ENCODE data around the gene ERN1.

Gene ERN1

GRCh38 chr17:64110379-64111152 lies 19.4 kb downstream of the ERN1 start:
- no peak for DNase-seq (ENCODE audit: low spot score)

GRCh38 chr17:64109400-64109799 lies 20.5 kb downstream of the ERN1 start:
- no peak for DNase-seq (ENCODE audit: low spot score)

- no peak for DNase-seq (ENCODE audit: low spot score)
Observed at GRCh38 chr17:64107500-64108236, 22.3 kb downstream of the ERN1 start.

- no peak for DNase-seq (ENCODE audit: low spot score)
Observed at GRCh38 chr17:64106918-64107317, 23.0 kb downstream of the ERN1 start.

GRCh38 chr17:64103391-64104364 lies 26.3 kb downstream of the ERN1 start:
- no peak for DNase-seq (ENCODE audit: low spot score)

- no peak for DNase-seq (ENCODE audit: low spot score)
Observed at GRCh38 chr17:64102627-64103390, 27.1 kb downstream of the ERN1 start.

GRCh38 chr17:64099543-64099942 lies 30.4 kb downstream of the ERN1 start:
- DNase-seq (ENCODE audit: low spot score): no peak

- no peak for DNase-seq (ENCODE audit: low spot score)
Observed at GRCh38 chr17:64097196-64097936, 32.6 kb downstream of the ERN1 start.

- no peak for DNase-seq (ENCODE audit: low spot score)
Observed at GRCh38 chr17:64096037-64096436, 33.9 kb downstream of the ERN1 start.

- no peak for DNase-seq (ENCODE audit: low spot score)
Observed at GRCh38 chr17:64095144-64095882, 34.6 kb downstream of the ERN1 start.

- no peak for DNase-seq (ENCODE audit: low spot score)
Observed at GRCh38 chr17:64094412-64094811, 35.5 kb downstream of the ERN1 start.

- no peak for DNase-seq (ENCODE audit: low spot score)
Observed at GRCh38 chr17:64092952-64093451, 36.9 kb downstream of the ERN1 start.

- no peak for DNase-seq (ENCODE audit: low spot score)
Observed at GRCh38 chr17:64092113-64092512, 37.8 kb downstream of the ERN1 start.

- DNase-seq (ENCODE audit: low spot score): no peak
Observed at GRCh38 chr17:64091571-64091970, 38.4 kb downstream of the ERN1 start.

- no peak for DNase-seq (ENCODE audit: low spot score)
Observed at GRCh38 chr17:64091116-64091515, 38.8 kb downstream of the ERN1 start.

GRCh38 chr17:64090144-64090543 lies 39.8 kb downstream of the ERN1 start:
- DNase-seq (ENCODE audit: low spot score): no peak

GRCh38 chr17:64087252-64088005 lies 42.5 kb downstream of the ERN1 start:
- DNase-seq (ENCODE audit: low spot score): no peak

GRCh38 chr17:64085650-64086005 lies 44.3 kb downstream of the ERN1 start:
- no peak for DNase-seq (ENCODE audit: low spot score)

- DNase-seq (ENCODE audit: low spot score): no peak
Observed at GRCh38 chr17:64084940-64085649, 44.8 kb downstream of the ERN1 start.

All from Ammon's horn (tissue), 1 donor.